HG02973 (cell line): ENCODE results near the gene MYL6B.
"Not testable (repeated sequence)": the region's sequence is repeated elsewhere in the genome, so short reads cannot be mapped to it uniquely, and the experiment has no call there.

ENCODE experiments used
- ATAC-seq: cut with Tn5 transposase; IDR thresholded peaks from one replicate; pipeline ENCODE4 v1.9.1; 2021; ENCODE audit warnings: moderate library complexity; ENCODE audit not compliant: unreplicated experiment

Gene MYL6B

GRCh38 chr12:56151672-56152131 lies 685 bp upstream of the MYL6B start:
- peak; percentile 50 for ATAC-seq

- no peak for ATAC-seq
These were observed 630 bp downstream of the MYL6B start for GRCh38 chr12:56152756-56153677.

GRCh38 chr12:56153678-56154065 lies 1.3 kb downstream of the MYL6B start:
- no peak for ATAC-seq

- no peak for ATAC-seq
These were observed 1.9 kb downstream of the MYL6B start for GRCh38 chr12:56154246-56154771.

- ATAC-seq: no peak
These were observed 2.4 kb downstream of the MYL6B start for GRCh38 chr12:56154818-56155217.

GRCh38 chr12:56155256-56155845 lies 3.0 kb downstream of the MYL6B start:
- ATAC-seq: no peak

GRCh38 chr12:56156464-56157200 lies 4.2 kb downstream of the MYL6B start:
- not testable (repeated sequence) for ATAC-seq

- ATAC-seq: peak; percentile 35
These were observed 5.0 kb downstream of the MYL6B start for GRCh38 chr12:56157201-56158028.

- peak; percentile 73 for ATAC-seq
These were observed 5.9 kb downstream of the MYL6B start, which contains the start of gene MYL6 for GRCh38 chr12:56158029-56158925. Gene MYL6, plus strand, starts transcription at chr12:56158359. Its CDS starts 43 bp downstream, at chr12:56158402.

- ATAC-seq: no peak
These were observed 6.6 kb downstream of the MYL6B start for GRCh38 chr12:56158926-56159461.

- no peak for ATAC-seq
These were observed 7.2 kb downstream of the MYL6B start for GRCh38 chr12:56159482-56160192.

- ATAC-seq: no peak
These were observed 7.9 kb downstream of the MYL6B start for GRCh38 chr12:56160193-56160763.

- ATAC-seq: no peak
These were observed 8.7 kb downstream of the MYL6B start for GRCh38 chr12:56160894-56161689.

GRCh38 chr12:56161690-56162351 lies 9.4 kb downstream of the MYL6B start:
- ATAC-seq: no peak

- ATAC-seq: no peak
These were observed 10.3 kb downstream of the MYL6B start for GRCh38 chr12:56162468-56163290.
